Endothelial cell of umbilical vein (primary cell): ENCODE results near the gene C11orf87. TPM values are rescaled to one million over a fixed set of nuclear protein-coding genes. Genes with fewer than 3 reads are reported as not detected.

Experiments
- BruUV-seq: library from RNA; stranded (reverse); fragments of 400-500 nt; replicated peaks from 2 replicates; lab custom pipeline; 2021; lab: Mats Ljungman, UMichigan
- CTCF ChIA-PET: fragments of 300-600, 350-600 bp; sonication (Branson Sonifier 250); formaldehyde crosslinking; loops from one replicate; lab custom pipeline; 2021; ENCODE audit warnings: antibody characterized with exemption, inconsistent platforms; lab: Charles Lee
- POLR2A ChIA-PET: fragments of 300-600, 350-600 bp; sonication (Branson Sonifier 250); formaldehyde crosslinking; loops from one replicate; lab custom pipeline; 2021; ENCODE audit warnings: antibody characterized with exemption, inconsistent platforms; lab: Charles Lee
- DNase-seq: peaks from one replicate; pipeline ENCODE4 v3.0.0-alpha.2; 2011; ENCODE audit warnings: low read depth, low spot score
- FAIRE-seq: peaks from 2 replicates; lab custom pipeline; 2011; peaks lifted over from hg19 to GRCh38; lab: Jason Lieb, UNC
- H2AFZ ChIP-seq: 2 replicates; pipeline ENCODE4 v1.6.0; 2012; ENCODE audit warnings: low read depth, low read length, control low read depth, inconsistent platforms
- H3K27ac ChIP-seq: 2 replicates; pipeline ENCODE4 v1.5.1; 2011; ENCODE audit warnings: low read depth, mild to moderate bottlenecking, control low read depth, low read length, moderate library complexity; ENCODE audit not compliant: insufficient read depth
- H3K27me3 ChIP-seq, 2 experiments: 2 replicates each; pipeline versions ENCODE4 v1.6.0 to v1.6.1; 2011; ENCODE audit warnings: low read length in 2 of 2, mixed read lengths in 1 of 2; ENCODE audit not compliant: control insufficient read depth in 2 of 2, insufficient read depth in 2 of 2
- H3K36me3 ChIP-seq, 2 experiments: 2 replicates in 1 of 2; 3 replicates in 1 of 2; pipeline ENCODE4 v1.5.1; 2011; ENCODE audit warnings: low read length in 2 of 2, mild to moderate bottlenecking in 1 of 2, moderate library complexity in 1 of 2; ENCODE audit not compliant: control insufficient read depth in 2 of 2, insufficient read depth in 2 of 2; ENCODE audit errors: extremely low read depth in 1 of 2
- H3K4me1 ChIP-seq: 3 replicates; pipeline ENCODE4 v1.5.1; 2011; ENCODE audit warnings: mild to moderate bottlenecking, low read length; ENCODE audit not compliant: control insufficient read depth, insufficient read depth; ENCODE audit errors: extremely low read depth
- H3K4me2 ChIP-seq: 2 replicates; pipeline ENCODE4 v1.6.1; 2011; ENCODE audit warnings: low read length, control low read depth, mixed read lengths; ENCODE audit not compliant: insufficient read depth
- H3K4me3 ChIP-seq, 3 experiments: fragments of 200-600 bp in 1 of 3; sonication (generic), shearing (Covaris generic) in 1 of 3; replicated peaks in 1 of 3; 2 replicates each; pipeline ENCODE4 v1.5.1; 2011 to 2016; ENCODE audit warnings: control low read depth in 3 of 3, low read length in 3 of 3, mild to moderate bottlenecking in 2 of 3, inconsistent platforms in 1 of 3, low read depth in 1 of 3, moderate library complexity in 1 of 3; ENCODE audit not compliant: insufficient read depth in 1 of 3
- H3K79me2 ChIP-seq: 2 replicates; pipeline ENCODE4 v1.6.0; 2012; ENCODE audit warnings: low read length, inconsistent platforms; ENCODE audit not compliant: control insufficient read depth, insufficient read depth
- H3K9ac ChIP-seq: replicated peaks from 2 replicates; pipeline ENCODE3; 2011; ENCODE audit warnings: low read length, control low read depth; ENCODE audit not compliant: insufficient read depth; ENCODE audit errors: extremely low read depth
- H3K9me1 ChIP-seq: replicated peaks from 3 replicates; pipeline ENCODE4 v1.6.0; 2011; ENCODE audit warnings: mild to moderate bottlenecking, low read length; ENCODE audit not compliant: control insufficient read depth, insufficient read depth; ENCODE audit errors: extremely low read depth
- H3K9me3 ChIP-seq: replicated peaks from 2 replicates; pipeline ENCODE4 v1.5.1; 2012; ENCODE audit warnings: low read length, inconsistent platforms; ENCODE audit not compliant: control insufficient read depth, insufficient read depth
- H4K20me1 ChIP-seq: replicated peaks from 2 replicates; pipeline ENCODE3; 2011; ENCODE audit warnings: mild to moderate bottlenecking, low read length; ENCODE audit not compliant: control insufficient read depth, insufficient read depth; ENCODE audit errors: extremely low read depth
- CTCF ChIP-seq, 2 donors: IDR thresholded peaks; 1 replicate in 1 of 2; 2 replicates in 1 of 2; pipeline ENCODE4 v1.5.1; 2011; ENCODE audit warnings: low read length in 2 of 2, mild to moderate bottlenecking in 2 of 2, moderate library complexity in 2 of 2, control low read depth in 1 of 2, inconsistent platforms in 1 of 2, low read depth in 1 of 2; ENCODE audit not compliant: insufficient read depth in 1 of 2; ENCODE audit errors: extremely low read depth in 1 of 2
- EZH2 ChIP-seq: IDR thresholded peaks from 2 replicates; pipeline ENCODE4 v1.6.1; 2012; ENCODE audit warnings: borderline replicate concordance, low read depth, mild to moderate bottlenecking, moderate library complexity, low read length, inconsistent platforms; ENCODE audit not compliant: severe bottlenecking
- FOS ChIP-seq: IDR thresholded peaks from 2 replicates; pipeline ENCODE4 v1.6.1; 2011; ENCODE audit warnings: mild to moderate bottlenecking, low read length, moderate library complexity, borderline replicate concordance; ENCODE audit not compliant: insufficient read depth
- GATA2 ChIP-seq: IDR thresholded peaks from 2 replicates; pipeline ENCODE4 v1.7.0; 2011; ENCODE audit warnings: low read depth, mild to moderate bottlenecking, moderate library complexity, mixed read lengths, low read length; ENCODE audit not compliant: insufficient read length, insufficient read depth
- JUN ChIP-seq: IDR thresholded peaks from 2 replicates; pipeline ENCODE4 v1.6.1; 2011; ENCODE audit warnings: borderline replicate concordance, low read depth; ENCODE audit not compliant: insufficient read length, insufficient read depth
- MAX ChIP-seq: IDR thresholded peaks from 2 replicates; pipeline ENCODE4 v1.6.1; 2011; ENCODE audit not compliant: insufficient read depth, insufficient read length
- MYC ChIP-seq: IDR thresholded peaks from one replicate; pipeline ENCODE4 v1.6.1; 2011; ENCODE audit warnings: mild to moderate bottlenecking, low read depth, low read length
- POLR2A ChIP-seq: IDR thresholded peaks from 2 replicates; pipeline ENCODE4 v1.6.1; 2012; ENCODE audit warnings: low read depth, mild to moderate bottlenecking, control low read depth, low read length
- POLR2AphosphoS5 ChIP-seq: IDR thresholded peaks from 2 replicates; pipeline ENCODE4 v1.6.1; 2012; ENCODE audit warnings: low read depth, mild to moderate bottlenecking, control low read depth, low read length, moderate library complexity; ENCODE audit not compliant: insufficient read depth
- dilution Hi-C: fragments of 300-500 bp; cut with MboI; formaldehyde crosslinking; loops from one replicate; pipeline ENCODE4 v1.15.0; 2019; ENCODE audit warnings: low sequenced_read_pairs; ENCODE audit not compliant: extremely low pct_ligation_motif_present
- intact Hi-C: fragments of 100-400 bp; cut with micrococcal nuclease; formaldehyde crosslinking; loops from one replicate; pipeline ENCODE4 v1.10.0; 2022
- polyA plus RNA-seq, 4 experiments: library from polyadenylated mRNA; depleted of rRNA in 3 of 4; stranded (reverse) in 3 of 4; unstranded in 1 of 4; fragments of >200 nt; gene quantifications; 2 replicates each; pipeline versions ENCODE4 v1.2.1 to v1.2.3, GENCODE V29; 2011 to 2012; ENCODE audit warnings: missing spikeins in 1 of 4
- total RNA-seq: library from RNA; stranded (reverse); gene quantifications from 2 replicates; pipeline ENCODE4 v1.2.3, GENCODE V29; 2021

The C11orf87 gene
- total and polyA plus RNA-seq, 2 donors (not counting 3 experiments of a cell fraction or from before 2014, with no cell fraction given), result not detected

- TF ChIP-seq MAX (no peak), MYC (no peak), JUN (no peak), EZH2 (no peak), GATA2 (no peak), POLR2AphosphoS5 (no peak), POLR2A (no peak), FOS (no peak), CTCF (IDR thresholded peaks at IDR 0.05; ENCODE audit: extremely low read depth in 1 of 2, insufficient read depth in 1 of 2, low read depth in 1 of 2, low read length in 2 of 2) (no peak)
- ChIA-PET POLR2A (no interaction called here), CTCF (interaction anchor here (0.8 to 1.6 kb wide), 5 partner anchors 8 to 637 kb away, joined by 3 to 4 read pairs (median 3); no protein-coding TSS in a partner anchor)
- Histone ChIP-seq H4K20me1 (no peaks in the 10 kb centered on the region), H3K4me2 (no peak overlapping the region), H3K79me2 (no peaks in the 10 kb centered on the region), H3K9me1 (no peaks in the 10 kb centered on the region), H3K9me3 (no peaks in the 10 kb centered on the region), H3K36me3 (no peaks in the 10 kb centered on the region), H3K9ac (no peak overlapping the region), H3K4me1 (no peaks in the 10 kb centered on the region), H3K27ac (no peak overlapping the region), H3K27me3 (peaks cover 22 to 29% of the 10 kb centered on the region in 2 experiments), H3K4me3 (no peak overlapping the region), H2AFZ (no peak overlapping the region)
- DNase-seq, result no peak
- FAIRE-seq, result no peak
- dilution Hi-C loops, result no loop called here
- no TSS peak for BruUV-seq
- intact Hi-C loops, result no loop called here
Observed at GRCh38 chr11:109425554-109425953, 3.6 kb downstream of the C11orf87 start.
